ENCODE results near the gene EBI3. TPM values are rescaled to one million over a fixed set of nuclear protein-coding genes. Genes with fewer than 3 reads are reported as not detected.

Gene EBI3
- total RNA-seq, 1 experiment from 2014 or later, result 1.4 TPM

GRCh38 chr19:4257025-4257424 lies 27.7 kb downstream of the EBI3 start:
- Histone ChIP-seq H3K27ac (ENCODE audit: insufficient read length, low read depth, low read length) (no peak overlapping the region), H3K9me3 (ENCODE audit: control insufficient read depth, low read depth, low read length) (peaks cover 8% of the 10 kb centered on the region), H4K20me1 (ENCODE audit: control insufficient read depth, insufficient read depth, insufficient read length) (no peaks in the 10 kb centered on the region), H4K8ac (replicated peaks; ENCODE audit: insufficient read length, low read depth, low read length) (no peak overlapping the region), H3T11ph (ENCODE audit: low read length) (no peak overlapping the region), H4K5ac (ENCODE audit: insufficient read length, low read depth, low read length) (no peak overlapping the region), H2AFZ (ENCODE audit: low read length) (no peak overlapping the region), H2BK12ac (ENCODE audit: insufficient read length, low read depth, low read length) (no peak overlapping the region), H3K23ac (ENCODE audit: insufficient read length, low read depth, low read length) (no peak overlapping the region), H3K14ac (ENCODE audit: insufficient read depth, low read length) (no peak overlapping the region), H3K4ac (ENCODE audit: low read depth, low read length) (no peak overlapping the region), H2BK15ac (ENCODE audit: low read depth, low read length) (no peak overlapping the region), H3K18ac (ENCODE audit: insufficient read length, low read depth, low read length) (no peak overlapping the region), H3K79me2 (ENCODE audit: insufficient read depth, low read length) (no peaks in the 10 kb centered on the region), H4K91ac (ENCODE audit: insufficient read length, low read depth, low read length) (no peak overlapping the region), H2AK5ac (ENCODE audit: insufficient read length, low read length) (no peak overlapping the region), H2BK120ac (ENCODE audit: low read depth, low read length, poor library complexity, severe bottlenecking) (no peak overlapping the region), H3K79me1 (ENCODE audit: insufficient read depth, low read depth, low read length, poor library complexity, severe bottlenecking) (no peaks in the 10 kb centered on the region), H3K4me1 (ENCODE audit: insufficient read depth, low read length) (no peaks in the 10 kb centered on the region), H3K23me2 (ENCODE audit: insufficient read length, low read depth, low read length, poor library complexity, severe bottlenecking) (no peaks in the 10 kb centered on the region), H3K56ac (ENCODE audit: insufficient read length, low read depth, low read length) (no peak overlapping the region), H3K4me2 (ENCODE audit: insufficient read depth, insufficient read length, low read length) (no peak overlapping the region), H3K27me3 (ENCODE audit: insufficient read depth, low read length) (no peaks in the 10 kb centered on the region), H3K9ac (ENCODE audit: extremely low read depth, insufficient read length, low read length) (no peak overlapping the region), H2BK5ac (ENCODE audit: insufficient read length, low read length) (no peak overlapping the region), H2BK20ac (ENCODE audit: low read depth, low read length, poor library complexity, severe bottlenecking) (no peak overlapping the region)
- peaks cover 51 to 79% (median 71%) of the 10 kb centered on the region in 3 experiments for H3K36me3 Mint-ChIP-seq (ENCODE audit: insufficient read depth in 1 of 3, low read depth in 3 of 3)
- H3K27me3 Mint-ChIP-seq (ENCODE audit: low read depth), result no peaks in the 10 kb centered on the region
- H3K4me3 Mint-ChIP-seq, result no peak overlapping the region
- H3K9me3 Mint-ChIP-seq, result peaks cover 21 to 31% of the 10 kb centered on the region in 2 experiments
- TF ChIP-seq CTCF (conservative IDR thresholded peaks at IDR 0.05), result no peak
- WGBS (ENCODE audit: extremely low coverage, insufficient read length, low lambda C conversion rate), result no CpG with 5 or more reads among the region's 6 CpGs
- H3K4me1 Mint-ChIP-seq, result no peaks in the 10 kb centered on the region
- DNase-seq, result no peak
- no peak overlapping the region for H3K27ac Mint-ChIP-seq
